GM19372 (cell line): ENCODE data around the gene DENND6A.
"Not testable (repeated sequence)": the region's sequence is repeated elsewhere in the genome, so short reads cannot be mapped to it uniquely, and the experiment has no call there.

Experiments used
- ATAC-seq: cut with Tn5 transposase; IDR thresholded peaks from one replicate; pipeline ENCODE4 v1.9.1; 2021; ENCODE audit warnings: mild to moderate bottlenecking, low read depth, moderate library complexity; ENCODE audit not compliant: unreplicated experiment

DENND6A gene, protein sequence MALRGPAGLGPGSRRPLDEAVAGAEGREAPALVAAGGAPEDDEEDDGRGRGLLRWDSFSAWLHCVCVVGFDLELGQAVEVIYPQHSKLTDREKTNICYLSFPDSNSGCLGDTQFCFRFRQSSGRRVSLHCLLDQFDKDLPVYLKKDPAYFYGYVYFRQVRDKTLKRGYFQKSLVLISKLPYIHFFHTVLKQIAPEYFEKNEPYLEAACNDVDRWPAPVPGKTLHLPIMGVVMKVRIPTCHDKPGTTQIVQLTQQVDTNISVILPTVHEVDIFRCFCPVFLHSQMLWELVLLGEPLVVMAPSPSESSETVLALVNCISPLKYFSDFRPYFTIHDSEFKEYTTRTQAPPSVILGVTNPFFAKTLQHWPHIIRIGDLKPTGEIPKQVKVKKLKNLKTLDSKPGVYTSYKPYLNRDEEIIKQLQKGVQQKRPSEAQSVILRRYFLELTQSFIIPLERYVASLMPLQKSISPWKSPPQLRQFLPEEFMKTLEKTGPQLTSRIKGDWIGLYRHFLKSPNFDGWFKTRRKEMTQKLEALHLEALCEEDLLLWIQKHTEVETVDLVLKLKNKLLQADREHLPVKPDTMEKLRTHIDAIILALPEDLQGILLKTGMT

DNA sequence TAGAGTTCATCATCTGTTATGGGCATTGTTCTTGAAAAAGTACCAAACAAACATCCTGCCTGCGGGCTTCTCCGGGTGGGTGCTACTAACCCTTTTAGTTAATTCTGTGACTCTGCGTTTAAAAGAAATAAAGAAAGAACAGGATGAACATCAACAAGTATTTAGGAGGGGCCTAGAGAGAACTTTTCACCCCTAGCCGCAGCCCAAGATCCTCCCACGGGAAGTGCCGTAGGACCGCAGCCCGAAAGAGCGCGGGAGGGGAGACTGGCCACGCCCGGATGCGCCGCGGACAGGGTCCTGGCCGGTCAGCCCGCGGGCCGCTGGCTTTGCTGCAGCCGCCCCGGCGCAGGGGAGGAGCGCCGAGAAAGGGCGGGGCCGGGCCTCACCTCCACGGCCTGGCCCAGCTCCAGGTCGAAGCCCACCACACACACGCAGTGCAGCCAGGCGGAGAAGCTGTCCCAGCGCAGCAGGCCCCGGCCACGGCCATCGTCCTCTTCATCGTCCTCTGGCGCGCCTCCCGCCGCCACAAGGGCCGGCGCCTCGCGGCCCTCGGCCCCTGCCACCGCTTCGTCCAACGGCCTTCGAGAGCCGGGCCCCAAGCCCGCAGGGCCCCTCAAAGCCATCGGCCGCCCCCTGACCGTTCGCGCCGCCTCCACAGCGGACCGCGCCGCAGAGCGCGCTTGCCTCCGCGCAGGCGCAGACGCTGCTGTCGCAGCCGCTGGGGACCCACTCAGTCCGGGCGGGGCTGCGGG lies at the start of gene DENND6A:
DENND6A (minus strand) TSS at position 682 of the 752 bp plus-strand sequence; CDS start at position 623, 59 bp downstream.
- ATAC-seq: peak; percentile 73

DNA sequence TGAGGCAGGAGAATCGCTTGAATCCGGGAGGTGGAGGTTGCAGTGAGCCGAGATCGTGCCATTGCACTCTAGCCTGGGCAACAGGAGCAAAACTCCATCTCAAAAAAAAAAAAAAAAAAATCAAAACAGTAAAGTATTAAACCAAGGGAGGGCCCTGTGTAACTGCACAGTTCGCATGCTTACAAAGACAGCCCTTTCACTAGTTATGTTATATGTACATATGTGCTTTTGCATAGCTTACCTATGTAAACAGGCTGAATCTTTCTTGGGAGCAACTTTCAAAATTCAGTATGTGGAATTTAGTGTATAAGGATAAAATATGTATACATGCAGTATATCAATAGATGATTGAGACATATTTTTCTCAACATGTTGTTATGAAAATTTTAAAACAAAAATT lies 47.1 kb upstream of the DENND6A start:
- no peak for ATAC-seq

DNA sequence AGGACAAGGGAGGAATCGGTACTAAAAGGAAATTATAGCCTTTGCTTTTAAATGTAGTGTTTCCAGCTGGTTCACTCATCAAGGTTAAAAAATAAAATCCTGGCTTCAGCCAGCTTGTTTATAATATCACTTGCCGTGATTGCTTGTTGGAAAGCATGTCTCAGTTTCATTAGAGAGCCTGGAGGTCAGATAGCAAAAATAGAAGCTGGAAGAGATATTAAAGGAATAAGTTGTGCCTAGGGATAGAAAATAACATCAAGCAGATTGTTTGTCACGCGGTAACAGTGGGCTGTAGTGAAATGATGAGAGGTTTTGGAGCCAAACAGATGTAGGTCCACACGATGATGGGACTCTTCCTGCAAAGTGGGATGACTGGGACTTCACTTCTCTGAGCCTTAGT lies 45.5 kb upstream of the DENND6A start:
- no peak for ATAC-seq

DNA sequence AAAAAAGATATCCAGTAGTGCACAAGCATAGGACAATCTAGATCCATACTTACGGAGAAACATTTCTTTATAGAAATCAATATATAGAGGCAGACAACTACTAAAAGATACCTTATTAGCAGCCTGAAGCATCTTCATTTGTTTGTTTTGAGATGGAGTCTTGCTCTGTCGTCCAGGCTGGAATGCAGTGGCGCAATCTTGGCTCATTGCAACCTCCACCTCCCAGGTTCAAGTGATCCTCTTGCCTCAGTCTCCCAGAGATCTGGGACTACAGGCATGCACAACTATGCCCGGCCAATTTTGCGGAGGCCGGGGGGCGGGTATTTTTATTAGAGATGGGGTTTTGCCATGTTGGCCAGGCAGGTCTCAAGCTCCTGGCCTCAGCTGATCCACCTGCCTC lies 45.0 kb upstream of the DENND6A start:
- ATAC-seq: no peak

DNA sequence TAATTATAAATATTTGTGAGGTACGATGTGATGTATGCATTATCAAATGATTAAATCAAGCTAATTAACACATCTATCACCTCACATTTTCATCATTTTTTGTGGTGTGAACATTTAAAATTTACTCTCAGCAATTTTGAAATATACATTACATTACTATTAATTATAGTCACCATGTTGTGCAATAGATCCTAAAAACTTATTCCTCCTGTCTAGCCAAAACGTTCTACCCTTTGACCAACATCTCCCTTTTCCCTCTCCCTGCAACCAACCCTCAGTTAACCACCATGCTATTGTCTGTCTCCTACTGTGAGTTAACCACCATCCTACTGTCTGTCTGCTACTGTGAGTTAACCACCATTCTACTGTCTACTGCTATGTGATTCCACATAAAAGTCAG lies 42.5 kb upstream of the DENND6A start:
- ATAC-seq: no peak

DNA sequence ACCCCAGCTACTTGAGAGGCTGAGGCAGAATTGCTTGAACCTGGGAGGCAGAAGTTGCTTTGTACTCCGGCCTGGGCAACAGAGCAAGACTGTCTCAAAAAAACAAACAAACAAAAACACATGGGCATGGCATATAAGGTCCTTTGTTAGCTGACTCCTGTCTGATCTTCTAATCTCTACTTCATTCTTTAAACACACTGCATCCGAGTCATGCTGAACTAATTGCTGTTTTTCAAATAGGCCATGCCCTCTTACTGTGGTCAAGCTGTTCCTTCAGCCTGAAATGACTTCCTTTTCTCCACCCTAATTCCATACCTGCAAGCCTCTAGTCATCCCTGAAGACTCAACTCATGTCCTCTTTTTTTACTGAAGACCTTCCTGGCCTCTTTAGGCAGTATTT lies 40.9 kb upstream of the DENND6A start:
- no peak for ATAC-seq

DNA sequence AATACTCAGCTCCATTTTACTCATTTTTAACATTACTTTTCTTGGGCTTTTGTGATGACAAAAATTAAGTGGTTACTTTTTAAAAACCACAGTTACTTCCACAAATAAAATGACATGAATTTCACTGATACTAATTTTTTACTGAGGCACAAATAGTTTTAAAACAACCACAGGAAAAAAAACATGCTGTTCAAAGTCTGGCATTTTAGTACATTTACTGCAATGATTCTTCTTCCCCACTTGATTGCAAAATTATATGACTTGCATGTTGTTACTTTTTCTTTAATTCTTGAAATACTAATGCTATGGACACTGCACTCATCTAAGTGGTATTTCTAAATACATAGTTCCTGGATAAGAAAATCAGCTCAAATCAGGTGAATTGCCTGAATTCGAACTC lies 38.4 kb upstream of the DENND6A start:
- ATAC-seq: no peak

DNA sequence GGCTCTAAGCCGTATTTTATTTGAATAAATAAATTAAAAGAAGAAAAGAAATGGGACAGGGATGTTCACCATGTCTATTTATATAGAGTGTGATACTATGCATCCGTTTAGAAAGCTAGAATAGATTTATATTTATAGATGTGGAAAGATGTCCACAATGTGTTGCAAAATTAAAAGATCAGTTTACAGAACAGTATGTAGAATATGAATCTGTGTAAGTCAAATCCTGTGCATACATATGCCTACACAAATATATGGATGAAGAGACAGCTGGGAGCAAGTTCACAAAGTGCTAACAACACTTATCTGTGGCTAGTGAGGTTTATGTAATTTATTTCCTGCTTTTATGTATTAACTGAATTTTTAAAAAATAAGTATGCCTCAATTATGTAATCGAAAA lies 37.8 kb upstream of the DENND6A start:
- no peak for ATAC-seq

DNA sequence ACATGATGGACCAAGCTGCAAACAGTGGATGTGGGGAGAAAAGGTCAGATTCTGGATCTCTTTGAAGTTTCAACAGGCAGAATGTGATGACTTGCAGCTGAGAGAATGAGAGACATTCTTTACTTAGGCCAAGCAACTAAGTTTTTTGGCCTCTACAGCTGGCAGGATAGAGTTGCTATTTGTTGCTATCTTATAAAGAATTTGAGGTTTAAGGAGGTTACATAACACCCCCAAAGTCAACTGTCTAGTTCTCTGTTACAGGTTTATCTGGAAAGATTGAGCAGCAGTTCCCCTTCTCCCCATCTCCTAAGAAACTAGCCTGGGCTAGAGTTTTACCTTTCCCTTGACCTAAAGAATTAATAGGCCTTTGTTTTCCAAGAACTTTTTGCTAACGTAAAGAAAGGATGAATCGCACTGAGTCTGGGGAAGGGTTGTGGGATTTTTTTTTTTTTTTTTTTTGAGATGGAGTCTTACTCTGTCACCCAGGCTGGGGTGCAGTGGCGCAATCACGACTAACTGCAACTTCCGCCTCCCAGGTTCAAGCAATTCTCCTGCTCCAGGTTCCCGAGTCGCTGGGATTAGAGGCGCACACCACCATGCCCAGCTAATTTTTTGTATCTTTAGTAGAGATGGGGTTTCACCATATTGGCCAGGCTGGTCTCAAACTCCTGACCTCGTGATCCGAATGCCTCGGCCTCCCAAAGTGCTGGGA lies 36.6 kb upstream of the DENND6A start:
- no peak for ATAC-seq

DNA sequence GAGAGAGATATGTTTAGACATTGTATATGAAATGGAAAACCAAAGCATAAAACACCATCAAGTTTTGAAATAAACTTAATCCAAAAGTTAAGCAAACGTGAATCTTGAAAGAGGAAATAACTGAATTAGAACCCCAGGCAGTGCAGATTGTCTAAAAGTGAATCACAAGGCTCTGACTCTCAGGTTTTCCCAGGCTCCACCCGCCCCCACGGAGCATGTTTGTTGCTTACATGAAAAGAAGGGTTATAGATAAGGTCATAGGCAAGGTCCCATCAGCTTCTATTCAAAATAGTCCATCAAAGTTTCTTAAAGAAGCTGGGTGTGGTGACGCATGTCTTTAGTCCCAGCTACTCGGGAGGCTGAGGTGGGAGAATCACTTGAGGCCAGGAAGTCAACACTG lies 34.2 kb upstream of the DENND6A start:
- no peak for ATAC-seq

DNA sequence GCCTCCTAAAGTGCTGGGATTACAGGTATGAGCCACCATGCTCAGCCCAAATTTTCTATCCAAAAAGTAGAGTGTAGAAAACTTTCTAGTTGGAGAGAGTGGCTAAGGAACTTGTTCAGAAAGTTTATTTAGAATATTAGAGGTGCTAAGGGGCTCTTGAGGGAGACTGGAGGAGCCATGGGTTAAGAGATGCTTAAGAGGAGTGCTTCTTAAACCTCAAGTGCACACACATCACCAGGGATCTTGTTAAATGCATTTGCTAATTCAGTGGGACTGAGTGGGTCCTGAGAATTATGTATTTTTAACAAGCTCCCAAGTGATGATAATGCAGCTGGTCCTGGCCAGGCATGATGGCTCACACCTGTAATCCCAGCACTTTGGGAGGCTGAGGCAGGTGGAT lies 33.5 kb upstream of the DENND6A start:
- no peak for ATAC-seq

DNA sequence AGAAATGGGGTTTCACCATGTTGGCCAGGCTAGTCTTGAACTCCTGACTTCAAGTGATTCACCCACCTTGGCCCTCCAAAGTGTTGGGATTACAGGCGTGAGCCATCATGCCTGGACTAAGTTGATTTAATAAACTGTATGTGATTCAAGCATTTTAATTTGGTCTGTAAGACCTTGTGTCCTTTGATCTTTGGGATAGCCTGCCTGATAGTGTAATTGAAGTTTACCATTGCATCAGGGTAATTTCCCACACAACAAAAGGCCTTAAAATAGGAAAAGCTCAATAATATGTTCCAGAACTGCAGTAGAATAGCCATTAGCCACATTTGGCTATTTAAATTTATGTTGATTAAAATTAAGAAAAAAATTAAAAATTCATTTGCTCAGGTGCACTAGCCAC lies 25.2 kb upstream of the DENND6A start:
- ATAC-seq: no peak

DNA sequence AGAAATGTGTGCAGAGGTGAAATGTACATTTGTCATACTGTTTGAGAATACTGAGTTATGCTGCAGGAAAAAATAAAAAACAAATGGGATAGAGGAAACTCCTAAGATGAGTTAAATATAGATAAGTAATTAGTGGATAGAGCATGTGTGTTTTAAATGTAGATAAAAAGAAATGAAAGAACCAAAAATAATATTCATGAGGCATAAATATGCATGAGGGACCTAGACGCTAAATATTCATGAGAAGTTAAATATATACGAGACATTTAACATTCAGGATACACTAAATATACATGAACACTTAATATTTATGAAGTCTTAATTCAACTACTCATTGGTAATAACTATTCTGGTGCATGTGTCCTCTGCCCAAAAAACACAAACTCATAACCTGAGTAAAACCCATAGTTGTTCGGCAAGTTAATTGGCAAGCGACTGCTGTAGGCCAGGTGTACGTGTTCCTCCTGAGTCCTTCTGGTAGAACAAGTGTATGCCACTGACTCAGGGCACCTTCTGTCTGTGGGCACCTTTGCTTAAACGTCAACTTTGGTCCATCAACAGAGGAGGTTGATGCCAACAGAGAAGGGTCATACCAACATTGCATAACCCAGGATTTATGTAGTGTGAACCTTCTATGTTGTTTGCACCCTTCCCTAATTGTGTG lies 24.5 kb upstream of the DENND6A start:
- ATAC-seq: no peak

DNA sequence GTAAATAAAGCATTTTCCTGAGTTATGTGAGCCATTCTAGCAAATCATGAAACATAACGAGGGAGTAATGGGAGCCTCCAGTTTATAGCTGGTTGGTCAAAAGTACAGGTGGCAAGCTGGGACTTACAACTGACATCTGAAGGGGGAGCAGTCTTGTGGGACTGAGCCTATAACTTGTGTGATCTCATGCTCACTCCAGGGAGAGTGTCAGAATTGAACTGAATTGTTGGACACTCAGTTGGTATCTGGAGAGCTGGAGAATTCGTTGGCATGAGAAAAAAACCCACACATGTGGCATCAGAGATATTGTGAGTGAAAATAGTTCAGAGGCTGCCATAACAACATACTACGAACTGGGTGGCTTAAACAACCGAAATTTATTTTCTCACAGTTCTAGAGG lies 22.8 kb upstream of the DENND6A start:
- no peak for ATAC-seq

DNA sequence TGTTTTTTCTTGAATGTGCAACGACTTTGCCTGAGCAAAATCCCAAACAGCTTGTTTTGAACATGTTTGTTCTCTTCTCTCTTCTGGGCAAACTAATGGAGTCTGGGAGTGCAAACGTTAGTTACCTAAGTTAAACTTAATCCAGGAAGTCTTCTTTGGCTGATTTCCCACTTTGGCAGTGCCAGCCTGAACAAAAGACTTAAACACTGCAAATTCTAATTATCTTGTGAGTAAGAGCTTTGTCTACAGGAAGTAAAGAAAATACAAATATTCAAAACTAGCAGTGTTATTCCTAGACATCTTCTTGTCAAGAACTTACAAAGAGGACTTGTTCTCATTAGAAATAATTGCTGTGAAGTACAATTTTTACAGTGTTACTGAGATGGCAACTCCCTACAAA lies 16.7 kb upstream of the DENND6A start:
- no peak for ATAC-seq

DNA sequence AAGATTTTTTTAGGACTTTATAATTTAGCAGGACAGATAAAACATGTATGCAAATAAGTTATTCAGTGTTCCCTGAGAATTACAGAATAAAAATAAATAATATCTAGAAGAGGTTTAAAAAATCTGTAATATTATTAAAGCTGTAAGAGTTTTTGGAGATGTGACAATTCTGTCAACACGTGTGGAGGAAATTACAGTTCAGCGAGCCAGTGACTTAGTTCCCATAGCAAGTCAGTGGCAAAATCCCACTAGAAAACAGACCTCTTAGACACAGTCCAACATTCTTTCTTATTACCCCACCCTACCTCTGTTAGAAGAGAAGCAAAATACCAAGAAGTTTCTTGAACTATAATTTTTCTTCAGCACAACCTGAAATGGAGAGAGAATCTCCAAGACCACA lies 16.2 kb upstream of the DENND6A start:
- ATAC-seq: no peak

DNA sequence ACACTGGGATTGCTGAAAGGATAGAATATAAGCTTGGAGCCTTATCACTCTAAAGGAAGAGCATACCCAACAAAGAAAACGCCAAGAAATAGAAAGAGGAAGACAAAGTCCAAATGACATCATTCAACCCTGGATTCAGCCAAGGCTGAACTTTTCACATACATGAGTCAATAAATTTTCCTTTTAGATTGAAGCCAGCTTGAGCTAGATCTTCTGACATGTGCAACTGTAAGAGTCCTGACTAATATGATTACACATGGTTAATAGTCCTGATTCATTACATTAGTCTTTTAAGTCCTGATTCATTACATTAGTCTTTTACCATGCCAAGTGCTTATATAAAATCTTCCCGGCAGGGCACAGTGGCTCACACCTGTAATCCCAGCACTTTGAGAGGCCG lies 13.6 kb upstream of the DENND6A start:
- no peak for ATAC-seq

DNA sequence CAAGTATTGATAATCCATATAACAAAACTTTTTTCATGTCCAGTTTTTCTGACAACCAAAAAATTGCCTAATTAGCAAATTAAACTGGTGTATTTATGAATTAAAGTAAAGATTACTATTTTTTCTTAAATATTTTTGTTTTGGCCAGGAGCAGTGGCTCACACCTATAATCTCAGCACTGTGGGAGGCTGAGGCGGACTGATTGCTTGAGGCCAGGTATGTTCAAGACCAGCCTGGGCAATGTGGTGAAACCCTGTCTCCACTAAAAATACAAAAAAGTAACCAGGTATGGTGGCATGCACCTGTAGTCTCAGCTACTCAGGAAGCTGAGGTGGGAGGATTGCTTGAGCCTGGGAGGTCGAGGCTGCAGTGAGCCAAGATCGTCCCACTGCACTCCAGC lies 12.5 kb upstream of the DENND6A start:
- ATAC-seq: not testable (repeated sequence)

DNA sequence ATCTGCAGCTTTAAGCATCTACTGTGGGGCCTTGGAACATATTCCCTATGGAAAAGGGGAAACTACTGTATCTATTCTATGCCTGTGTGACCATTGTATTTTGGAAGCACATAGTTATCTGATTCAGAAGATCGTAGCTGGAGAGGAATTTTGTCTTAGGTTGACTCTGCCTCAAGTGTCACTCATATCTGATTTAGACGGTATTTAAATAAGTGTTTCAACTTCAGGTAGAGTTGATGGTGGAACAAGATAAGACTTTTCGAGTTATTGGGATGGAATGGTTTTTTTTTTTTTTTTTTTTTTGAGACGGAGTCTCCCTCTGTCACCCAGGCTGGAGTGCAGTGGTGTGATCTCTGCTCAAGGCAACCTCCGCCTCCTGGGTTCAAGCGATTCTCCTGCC lies 8.9 kb upstream of the DENND6A start:
- no peak for ATAC-seq

DNA sequence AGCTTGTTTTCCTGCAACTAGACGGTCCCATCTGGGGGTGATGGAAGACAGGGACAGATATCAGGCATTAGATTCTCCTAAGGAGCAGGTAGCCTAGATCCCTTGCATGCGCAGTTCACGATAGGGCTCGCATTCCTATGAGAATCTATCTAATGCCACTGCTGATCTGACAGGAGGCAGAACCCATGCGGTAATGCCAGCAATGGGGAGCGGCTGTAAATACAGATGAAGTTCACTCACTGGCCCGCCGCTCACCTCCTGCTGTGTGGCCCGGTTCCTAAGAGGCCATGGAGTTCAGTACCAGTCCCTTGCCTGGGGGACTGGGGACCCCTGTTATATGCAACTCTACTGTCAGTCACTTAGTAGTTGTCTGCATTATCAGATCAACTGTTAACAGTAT lies 7.9 kb upstream of the DENND6A start:
- no peak for ATAC-seq
